SK-N-SH (cell line): ENCODE measurements around the gene GPRC5A. TPM values are rescaled to one million over a fixed set of nuclear protein-coding genes. Genes with fewer than 3 reads are reported as not detected.
A peak's percentile ranks its signal among the peaks of the same experiment; 100 is the strongest.

Experiments
- CTCF ChIA-PET: fragments of 300-600, 350-600 bp; formaldehyde crosslinking; extraction: SDS; loops from one replicate; lab custom pipeline; 2021; lab: Yijun Ruan, JAX
- POLR2A ChIA-PET: fragments of 350-600 bp; sonication (Branson Sonifier 250); formaldehyde crosslinking; extraction: SDS; loops from one replicate; lab custom pipeline; 2020; ENCODE audit warnings: antibody characterized with exemption, inconsistent platforms; lab: Yijun Ruan, JAX
- DNase-seq: peaks from one replicate; pipeline ENCODE4 v3.0.0; 2012
- H2AFZ ChIP-seq: fragments of 200-600 bp; sonication (generic); 2 replicates; pipeline ENCODE4 v1.8.1; 2016; ENCODE audit warnings: antibody characterized with exemption, mild to moderate bottlenecking, low read depth
- H3F3A ChIP-seq: fragments of 200-600 bp; sonication (generic); replicated peaks from 2 replicates; pipeline ENCODE3; 2016; ENCODE audit warnings: antibody characterized with exemption, mild to moderate bottlenecking; ENCODE audit not compliant: insufficient read depth
- H3K27ac ChIP-seq, 2 experiments: fragments of 200-500 bp in 1 of 2; fragments of 200-600 bp in 1 of 2; sonication (Bioruptor generic) in 1 of 2; sonication (generic), shearing (Covaris generic) in 1 of 2; 2 replicates each; pipeline versions ENCODE4 v1.5.1 to v1.6.1; 2014 to 2016; ENCODE audit warnings: low read depth in 2 of 2, inconsistent platforms in 1 of 2, low read length in 1 of 2, mild to moderate bottlenecking in 1 of 2, mixed read lengths in 1 of 2
- H3K27me3 ChIP-seq: fragments of 200-600 bp; sonication (generic), shearing (Covaris generic); 2 replicates; pipeline ENCODE4 v1.6.1; 2016; ENCODE audit warnings: mixed run types; ENCODE audit not compliant: insufficient read depth
- H3K36me3 ChIP-seq, 2 experiments: fragments of 200-500 bp in 1 of 2; fragments of 200-600 bp in 1 of 2; sonication (Bioruptor generic) in 1 of 2; sonication (generic) in 1 of 2; replicated peaks in 1 of 2; 2 replicates each; pipeline versions ENCODE3 to v1.5.1; 2014 to 2016; ENCODE audit warnings: low read length in 1 of 2, mild to moderate bottlenecking in 1 of 2; ENCODE audit not compliant: insufficient read depth in 2 of 2, control insufficient read depth in 1 of 2
- H3K4me1 ChIP-seq, 2 experiments: fragments of 200-500 bp in 1 of 2; fragments of 200-600 bp in 1 of 2; sonication (Bioruptor generic) in 1 of 2; sonication (generic), shearing (Covaris generic) in 1 of 2; 2 replicates each; pipeline versions ENCODE4 v1.5.1 to v1.6.1; 2014 to 2016; ENCODE audit warnings: low read depth in 1 of 2, low read length in 1 of 2, mixed run types in 1 of 2; ENCODE audit not compliant: insufficient read depth in 2 of 2, control insufficient read depth in 1 of 2
- H3K4me2 ChIP-seq: fragments of 200-600 bp; sonication (generic), shearing (Covaris generic); 2 replicates; pipeline ENCODE4 v1.6.1; 2017; ENCODE audit warnings: mixed run types
- H3K4me3 ChIP-seq, 2 experiments: fragments of 200-500 bp in 1 of 2; fragments of 200-600 bp in 1 of 2; sonication (Bioruptor generic) in 1 of 2; sonication (generic), shearing (Covaris generic) in 1 of 2; 2 replicates each; pipeline versions ENCODE4 v1.5.1 to v1.8.1; 2014 to 2016; ENCODE audit warnings: low read depth in 2 of 2, inconsistent platforms in 1 of 2, low read length in 1 of 2, mild to moderate bottlenecking in 1 of 2, mixed read lengths in 1 of 2, moderate library complexity in 1 of 2
- H3K79me2 ChIP-seq: fragments of 200-600 bp; sonication (generic); 2 replicates; pipeline ENCODE4 v1.8.1; 2017; ENCODE audit warnings: mild to moderate bottlenecking; ENCODE audit not compliant: insufficient read depth
- H3K9ac ChIP-seq: fragments of 200-600 bp; sonication (generic); 2 replicates; pipeline ENCODE4 v1.6.1; 2017; ENCODE audit warnings: mixed run types
- H3K9me2 ChIP-seq: fragments of 200-600 bp; sonication (generic); 2 replicates; pipeline ENCODE4 v1.6.1; 2017; ENCODE audit warnings: mixed run types
- H3K9me3 ChIP-seq: fragments of 200-600 bp; sonication (generic); 2 replicates; pipeline ENCODE4 v1.6.1; 2017; ENCODE audit warnings: mixed run types, mild to moderate bottlenecking, moderate library complexity
- H4K20me1 ChIP-seq: fragments of 200-600 bp; sonication (generic); 2 replicates; pipeline ENCODE4 v1.6.1; 2017; ENCODE audit warnings: mild to moderate bottlenecking, mixed run types; ENCODE audit not compliant: insufficient read depth
- EP300 ChIP-seq, 2 experiments: IDR thresholded peaks; 2 replicates each; pipeline versions ENCODE4 v1.4.0 to v1.6.1; 2012; ENCODE audit warnings: borderline replicate concordance in 1 of 2, low read depth in 1 of 2, low read length in 1 of 2
- FOSL2 ChIP-seq: IDR thresholded peaks from 2 replicates; pipeline ENCODE4 v1.4.0; 2012; ENCODE audit warnings: low read depth, mild to moderate bottlenecking, moderate library complexity, borderline replicate concordance
- GATA2 ChIP-seq: sonication (generic); formaldehyde crosslinking; IDR thresholded peaks from 2 replicates; pipeline ENCODE4 v1.5.0; 2020; ENCODE audit warnings: mild to moderate bottlenecking, missing genetic modification reagents
- JUND ChIP-seq: IDR thresholded peaks from 2 replicates; pipeline ENCODE4 v1.4.0; 2012
- MEF2A ChIP-seq: IDR thresholded peaks from 2 replicates; pipeline ENCODE4 v1.4.0; 2012; ENCODE audit warnings: low read depth, borderline replicate concordance
- NFIC ChIP-seq: IDR thresholded peaks from 2 replicates; pipeline ENCODE4 v1.4.0; 2012; ENCODE audit warnings: borderline replicate concordance
- RXRA ChIP-seq: IDR thresholded peaks from 2 replicates; pipeline ENCODE4 v1.4.0; 2012; ENCODE audit warnings: low read depth, mild to moderate bottlenecking, borderline replicate concordance
- TAF1 ChIP-seq: IDR thresholded peaks from 2 replicates; pipeline ENCODE4 v1.6.1; 2012; ENCODE audit warnings: low read depth, mild to moderate bottlenecking, low read length, moderate library complexity, borderline replicate concordance
- TCF12 ChIP-seq: IDR thresholded peaks from 2 replicates; pipeline ENCODE4 v1.4.0; 2012
- TEAD4 ChIP-seq: IDR thresholded peaks from 2 replicates; pipeline ENCODE4 v1.4.0; 2012; ENCODE audit warnings: mild to moderate bottlenecking, borderline replicate concordance; ENCODE audit not compliant: insufficient read depth
- USF2 ChIP-seq: fragments of 150-350 bp; IDR thresholded peaks from 2 replicates; pipeline ENCODE4 v1.6.1; 2017; ENCODE audit warnings: antibody characterized with exemption, low read length, low read depth, borderline replicate concordance
- YY1 ChIP-seq: IDR thresholded peaks from 2 replicates; pipeline ENCODE4 v1.4.0; 2012; ENCODE audit warnings: low read depth, mild to moderate bottlenecking
- WGBS: methylation state at CpG from one replicate; pipeline ENCODE4 v1.1.6; 2017; ENCODE audit warnings: low lambda C conversion rate; 5-methylcytosine and 5-hydroxymethylcytosine counted together
- polyA plus RNA-seq, 3 experiments: library from polyadenylated mRNA; depleted of rRNA; stranded (reverse); fragments of >200 nt; gene quantifications; 2 replicates each; pipeline ENCODE4 v1.2.3, GENCODE V29; 2012
- TF ChIP-seq, protein P1 (sequence below): IDR thresholded peaks from 2 replicates; pipeline ENCODE4 v1.4.0; 2012; ENCODE audit warnings: low read depth, borderline replicate concordance
- TF ChIP-seq, protein P2 (sequence below): IDR thresholded peaks from 2 replicates; pipeline ENCODE4; 2012

GPRC5A gene
- polyA plus RNA-seq, 1 of the 3 experiments (the other 2 are of a cell fraction), result 12.7 TPM

DNA sequence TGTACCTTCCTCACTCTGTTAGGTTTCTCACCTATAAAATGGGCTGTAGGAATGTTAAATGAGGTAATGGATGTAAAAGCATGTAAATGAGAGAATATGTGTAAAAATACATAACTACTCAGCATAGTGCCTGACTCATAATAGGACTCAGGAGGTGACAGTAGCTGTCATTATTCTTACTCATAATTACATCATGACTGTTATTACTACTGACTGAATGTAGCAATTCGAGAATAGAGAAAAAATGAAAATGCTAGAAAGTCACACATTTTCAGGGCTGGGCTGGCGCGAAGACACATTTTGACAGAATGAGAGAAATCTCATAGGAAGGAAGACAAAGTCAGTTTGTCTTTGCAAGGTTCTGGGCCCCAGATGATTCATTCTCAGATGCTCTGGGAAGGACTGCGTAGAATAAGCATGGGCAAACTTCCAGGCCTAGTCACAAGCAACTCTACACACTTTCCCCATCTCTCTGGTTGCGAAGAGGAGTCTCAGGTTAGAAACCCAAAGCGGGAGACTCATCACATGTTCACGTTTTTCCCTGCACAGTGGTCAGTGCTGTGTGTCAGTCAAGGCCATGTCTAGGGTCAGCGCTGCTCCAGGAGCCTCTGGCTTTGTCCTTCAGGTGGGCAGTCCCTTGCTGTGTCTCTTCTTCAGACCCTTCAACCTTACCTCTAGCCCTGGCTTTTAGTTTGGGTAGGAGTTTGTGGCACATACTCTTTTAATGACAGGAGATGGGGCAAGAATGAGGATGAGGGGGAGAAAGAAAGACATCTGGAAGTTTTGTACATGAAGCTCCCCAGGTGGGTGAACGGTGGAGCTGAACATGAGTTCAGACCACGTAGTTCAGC, 8.4 kb downstream of the GPRC5A start:
- CTCF ChIA-PET, result interaction anchor here (1.5 to 2.0 kb wide), 3 partner anchors 17 to 84 kb away, joined by 3 to 8 read pairs (median 4); no protein-coding TSS in a partner anchor
- Histone ChIP-seq H3K4me2 (peak overlapping the region; percentile 66), H3K4me1 (peaks cover 0 to 34% of the 10 kb centered on the region in 2 experiments; a peak in 3 of 4 replicates), H3K9me2 (no peaks in the 10 kb centered on the region), H3K9ac (peak overlapping the region; percentile 62), H3K27ac (peak overlapping the region in 1 of 2 experiments; percentile 90; a peak in 2 of 4 replicates), H3K27me3 (no peaks in the 10 kb centered on the region), H4K20me1 (no peaks in the 10 kb centered on the region), H3K79me2 (no peaks in the 10 kb centered on the region), H3K9me3 (no peaks in the 10 kb centered on the region), H2AFZ (no peak overlapping the region), H3K36me3 (no peaks in the 10 kb centered on the region), H3F3A (peaks cover 47% of the 10 kb centered on the region), H3K4me3 (no peak overlapping the region)
- WGBS, result 43% methylated on average over 8 of the region's 10 CpGs
- TF ChIP-seq JUND, result peak; percentile 78
- TF ChIP-seq MEF2A, result peak; percentile 50; the same call in 1 of the 2 replicates
- TF ChIP-seq RXRA, result no peak; the same call in 1 of the 2 replicates
- TF ChIP-seq USF2, result no peak
- TF ChIP-seq YY1, result no peak
- TF ChIP-seq EP300 (IDR thresholded peaks at IDR 0.05; ENCODE audit: borderline replicate concordance in 1 of 2, low read depth in 1 of 2, low read length in 1 of 2), result peak in 1 of 2 experiments; percentile 49; a peak in 1 of 4 replicates
- TF ChIP-seq GATA2 (CRISPR knock-in tag), result no peak
- TF ChIP-seq TCF12, result peak; percentile 77
- TF ChIP-seq FOSL2, result peak; percentile 86; the same call in 1 of the 2 replicates
- TF ChIP-seq, protein P1, sequence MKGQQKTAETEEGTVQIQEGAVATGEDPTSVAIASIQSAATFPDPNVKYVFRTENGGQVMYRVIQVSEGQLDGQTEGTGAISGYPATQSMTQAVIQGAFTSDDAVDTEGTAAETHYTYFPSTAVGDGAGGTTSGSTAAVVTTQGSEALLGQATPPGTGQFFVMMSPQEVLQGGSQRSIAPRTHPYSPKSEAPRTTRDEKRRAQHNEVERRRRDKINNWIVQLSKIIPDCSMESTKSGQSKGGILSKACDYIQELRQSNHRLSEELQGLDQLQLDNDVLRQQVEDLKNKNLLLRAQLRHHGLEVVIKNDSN, result peak; percentile 34; the same call in 1 of the 2 replicates
- TF ChIP-seq TEAD4, result no peak
- no peak for TF ChIP-seq TAF1
- TF ChIP-seq NFIC, result peak; percentile 83
- TF ChIP-seq, protein P2, sequence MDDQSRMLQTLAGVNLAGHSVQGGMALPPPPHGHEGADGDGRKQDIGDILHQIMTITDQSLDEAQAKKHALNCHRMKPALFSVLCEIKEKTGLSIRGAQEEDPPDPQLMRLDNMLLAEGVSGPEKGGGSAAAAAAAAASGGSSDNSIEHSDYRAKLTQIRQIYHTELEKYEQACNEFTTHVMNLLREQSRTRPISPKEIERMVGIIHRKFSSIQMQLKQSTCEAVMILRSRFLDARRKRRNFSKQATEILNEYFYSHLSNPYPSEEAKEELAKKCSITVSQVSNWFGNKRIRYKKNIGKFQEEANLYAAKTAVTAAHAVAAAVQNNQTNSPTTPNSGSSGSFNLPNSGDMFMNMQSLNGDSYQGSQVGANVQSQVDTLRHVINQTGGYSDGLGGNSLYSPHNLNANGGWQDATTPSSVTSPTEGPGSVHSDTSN, result peak; percentile 80
- no peak for DNase-seq
- POLR2A ChIA-PET, result no interaction called here
